ENCODE data around the gene MBD5.

DNA sequence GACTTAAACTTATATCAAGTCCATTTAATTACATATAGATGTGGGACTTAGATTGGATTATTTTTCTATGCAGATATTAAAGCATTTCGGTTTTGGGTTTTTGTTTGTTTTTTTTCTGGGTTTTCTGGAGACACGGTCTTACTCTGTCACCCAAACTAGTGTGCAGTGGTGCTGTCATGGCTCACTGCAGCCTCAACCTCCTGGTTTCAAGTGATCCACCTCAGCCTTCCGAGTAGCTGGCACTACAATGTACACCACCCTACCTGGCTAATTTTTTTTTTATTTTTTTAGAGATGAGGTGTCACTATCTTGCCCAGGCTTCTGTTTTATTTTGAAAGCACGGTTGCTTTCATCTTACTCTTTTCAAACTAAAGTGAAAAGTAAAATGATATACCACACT lies 281.6 kb downstream of the MBD5 start:
- TF ChIP-seq GABPA (IDR thresholded peaks at IDR 0.05; ENCODE audit: low read depth) (no peak), TAF1 (IDR thresholded peaks at IDR 0.05; ENCODE audit: borderline replicate concordance, low read depth, low read length) (no peak), USF2 (IDR thresholded peaks at IDR 0.05; ENCODE audit: borderline replicate concordance, low read depth, low read length) (no peak), POLR2AphosphoS5 (IDR thresholded peaks at IDR 0.05; ENCODE audit: low read depth, low read length) (no peak), REST (IDR thresholded peaks at IDR 0.05; ENCODE audit: low read depth, low read length) (no peak), RCOR1 (IDR thresholded peaks at IDR 0.05; ENCODE audit: low read length) (no peak), NRF1 (IDR thresholded peaks at IDR 0.05; ENCODE audit: low read depth, low read length) (no peak)
- TF ChIP-seq, protein P1, sequence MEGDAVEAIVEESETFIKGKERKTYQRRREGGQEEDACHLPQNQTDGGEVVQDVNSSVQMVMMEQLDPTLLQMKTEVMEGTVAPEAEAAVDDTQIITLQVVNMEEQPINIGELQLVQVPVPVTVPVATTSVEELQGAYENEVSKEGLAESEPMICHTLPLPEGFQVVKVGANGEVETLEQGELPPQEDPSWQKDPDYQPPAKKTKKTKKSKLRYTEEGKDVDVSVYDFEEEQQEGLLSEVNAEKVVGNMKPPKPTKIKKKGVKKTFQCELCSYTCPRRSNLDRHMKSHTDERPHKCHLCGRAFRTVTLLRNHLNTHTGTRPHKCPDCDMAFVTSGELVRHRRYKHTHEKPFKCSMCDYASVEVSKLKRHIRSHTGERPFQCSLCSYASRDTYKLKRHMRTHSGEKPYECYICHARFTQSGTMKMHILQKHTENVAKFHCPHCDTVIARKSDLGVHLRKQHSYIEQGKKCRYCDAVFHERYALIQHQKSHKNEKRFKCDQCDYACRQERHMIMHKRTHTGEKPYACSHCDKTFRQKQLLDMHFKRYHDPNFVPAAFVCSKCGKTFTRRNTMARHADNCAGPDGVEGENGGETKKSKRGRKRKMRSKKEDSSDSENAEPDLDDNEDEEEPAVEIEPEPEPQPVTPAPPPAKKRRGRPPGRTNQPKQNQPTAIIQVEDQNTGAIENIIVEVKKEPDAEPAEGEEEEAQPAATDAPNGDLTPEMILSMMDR (IDR thresholded peaks at IDR 0.05), result no peak

Measured in SK-N-SH (cell line).